DMS79 (cell line): Measurements from ENCODE around the gene TP53TG3D.
"Not testable (repeated sequence)": the region's sequence is repeated elsewhere in the genome, so short reads cannot be mapped to it uniquely, and the experiment has no call there.

ENCODE experiments used
- DNase-seq: peaks from one replicate; lab custom pipeline; 2025; lab: John Stamatoyannopoulos, UW

TP53TG3D gene, protein sequence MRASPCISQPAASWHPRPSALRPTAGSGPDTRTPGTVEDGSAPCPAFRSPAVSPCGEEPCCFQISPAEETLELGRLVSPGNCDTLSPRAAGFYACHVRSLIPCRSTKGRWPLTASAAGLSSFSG

DNA sequence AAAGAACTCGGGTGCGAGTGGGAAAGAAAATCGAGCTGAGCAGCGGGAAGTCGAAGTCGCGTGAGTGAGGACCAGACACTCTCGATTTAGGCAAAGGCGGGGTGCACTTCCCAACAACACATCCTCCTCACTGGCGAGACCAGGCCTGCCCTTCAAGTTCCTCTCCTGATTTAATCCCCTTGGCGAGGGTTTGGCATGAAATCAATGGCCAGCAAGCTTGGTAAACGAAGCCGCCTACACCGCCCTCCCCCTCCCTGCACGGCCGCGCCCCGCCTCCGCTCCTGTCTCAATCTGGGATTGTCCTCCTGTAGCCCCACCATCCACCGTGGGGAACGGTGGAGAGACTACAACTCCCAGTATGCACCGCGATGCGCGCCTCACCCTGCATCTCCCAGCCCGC is at the start of gene TP53TG3D:
TP53TG3D (plus strand) TSS at position 301 of the 400 bp plus-strand sequence; CDS start at position 369, 68 bp downstream.
- not testable (repeated sequence) for DNase-seq

GRCh38 chr16:32253507-32253906 is 421 bp downstream of the TP53TG3D start:
- DNase-seq: not testable (repeated sequence)

DNA sequence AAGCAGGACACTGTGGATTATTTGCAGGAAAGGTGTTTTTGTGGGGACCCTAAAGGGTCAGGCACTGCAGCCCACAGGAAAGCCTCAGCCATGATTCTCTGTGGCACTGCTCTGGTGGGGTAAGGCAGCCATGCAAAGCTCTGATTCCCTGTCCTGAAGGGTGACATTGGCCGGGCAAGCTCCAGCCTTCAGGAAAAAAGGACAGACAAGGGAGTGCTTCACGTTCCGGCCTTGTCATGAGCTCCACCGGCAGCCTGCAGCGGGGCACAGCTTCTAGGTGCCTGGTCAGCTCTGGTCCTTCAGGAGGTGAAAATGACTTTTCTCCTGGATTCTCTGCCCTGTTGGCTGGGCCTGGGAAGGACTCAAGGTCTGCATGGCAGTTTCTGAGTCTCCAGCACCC is 8.4 kb downstream of the TP53TG3D start:
- DNase-seq: not testable (repeated sequence)

GRCh38 chr16:32263552-32263951 is 10.5 kb downstream of the TP53TG3D start:
- not testable (repeated sequence) for DNase-seq

- not testable (repeated sequence) for DNase-seq
Observed at GRCh38 chr16:32281910-32282309, 28.8 kb downstream of the TP53TG3D start.

GRCh38 chr16:32283024-32283423 is 29.9 kb downstream of the TP53TG3D start:
- DNase-seq: not testable (repeated sequence)

- not testable (repeated sequence) for DNase-seq
Observed at GRCh38 chr16:32283917-32284495, 30.9 kb downstream of the TP53TG3D start.

DNA sequence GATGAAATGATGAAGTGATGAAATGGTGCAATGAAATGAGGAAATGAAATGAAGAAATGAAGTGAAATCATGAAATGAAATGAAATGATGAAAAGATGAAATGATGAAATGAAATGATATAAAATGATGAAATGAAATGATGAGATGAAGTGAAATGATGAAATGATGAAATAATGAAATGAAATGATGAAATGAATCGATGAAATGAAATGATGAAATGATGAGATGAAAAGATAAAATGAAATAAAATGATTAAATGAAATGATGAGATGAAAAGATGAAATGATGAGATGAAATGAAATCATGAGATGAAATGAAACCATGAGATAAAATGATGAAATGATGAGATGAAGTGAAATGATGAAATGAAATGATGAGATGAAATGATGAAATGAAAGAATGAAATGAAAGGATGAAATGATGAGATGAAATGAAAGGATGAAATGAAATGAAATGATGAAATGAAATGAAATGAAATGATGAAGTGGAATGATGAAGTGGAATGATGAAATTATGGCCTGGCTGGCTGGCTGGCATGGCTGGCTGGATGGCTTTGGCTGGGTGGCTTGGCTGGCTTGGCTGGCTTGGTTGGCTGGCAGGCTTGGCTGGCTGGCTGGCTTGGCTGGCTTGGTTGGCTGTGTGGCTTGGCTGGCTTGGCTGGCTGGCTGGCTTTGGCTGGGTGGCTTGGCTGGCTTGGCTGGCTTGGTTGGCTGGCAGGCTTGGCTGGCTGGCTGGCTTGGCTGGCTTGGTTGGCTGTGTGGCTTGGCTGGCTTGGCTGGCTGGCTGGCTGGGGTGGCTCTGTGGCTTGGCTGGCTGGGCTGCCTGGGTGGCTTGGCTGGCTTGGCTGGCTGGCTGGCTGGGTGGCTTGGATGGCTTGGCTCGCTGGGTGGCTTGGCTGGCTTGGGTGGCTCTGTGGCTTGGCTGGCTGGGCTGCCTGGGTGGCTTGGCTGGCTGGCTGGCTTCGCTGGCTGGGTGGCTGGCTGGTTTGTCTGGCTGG is 32.0 kb downstream of the TP53TG3D start:
- not testable (repeated sequence) for DNase-seq

GRCh38 chr16:32286193-32286592 is 33.1 kb downstream of the TP53TG3D start:
- not testable (repeated sequence) for DNase-seq

DNA sequence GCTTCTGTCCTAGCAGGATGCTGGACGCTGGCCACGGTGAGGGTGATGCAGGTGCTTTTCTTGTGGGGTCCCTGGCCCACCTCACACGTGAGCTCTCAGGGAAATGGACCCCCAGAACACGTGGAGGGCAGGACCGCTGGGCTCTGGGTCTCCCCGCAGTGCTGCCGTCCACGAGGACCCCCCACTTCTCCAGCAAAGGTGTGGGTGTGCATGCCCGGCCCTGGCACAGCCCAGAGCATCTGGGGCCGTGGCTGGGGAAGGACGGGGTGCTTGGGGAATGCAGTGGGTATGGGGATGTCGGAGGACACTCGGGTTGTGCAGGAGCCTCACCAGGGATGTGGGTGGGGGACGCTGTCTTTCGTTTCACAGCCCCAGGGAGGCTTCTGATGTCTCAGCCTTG is 34.7 kb downstream of the TP53TG3D start:
- not testable (repeated sequence) for DNase-seq

GRCh38 chr16:32289197-32289596 is 36.1 kb downstream of the TP53TG3D start:
- DNase-seq: not testable (repeated sequence)

DNA sequence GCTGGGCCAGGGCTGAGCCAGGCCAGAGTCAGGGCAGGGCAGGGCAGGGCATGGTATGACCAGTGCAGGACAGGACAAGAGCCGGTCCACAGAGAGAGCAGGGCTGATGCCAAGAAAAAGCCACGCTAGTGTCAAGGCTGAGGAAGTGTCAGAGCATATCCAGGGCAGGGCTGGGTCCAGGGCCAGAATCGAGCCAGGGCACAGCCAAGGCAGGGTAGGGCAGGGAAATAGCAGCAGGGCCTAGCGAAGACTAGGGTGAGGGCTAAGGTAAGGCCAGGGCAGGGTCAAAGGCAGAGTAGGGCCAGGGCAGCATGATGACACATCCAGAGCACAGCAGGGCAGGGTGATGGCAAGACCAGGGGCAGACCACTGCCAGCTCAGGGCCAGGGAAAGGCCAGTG is 49.7 kb downstream of the TP53TG3D start:
- not testable (repeated sequence) for DNase-seq
